GM23338 (cell line): ENCODE data around the gene POLR2F. TPM values are rescaled to one million over a fixed set of nuclear protein-coding genes. Genes with fewer than 3 reads are reported as not detected.

ENCODE experiments used
- CREB1 ChIP-seq: fragments of 250-450 bp; sonication (Bioruptor Pico); IDR thresholded peaks from 2 replicates; pipeline ENCODE4 v1.5.0; 2020; ENCODE audit warnings: low read depth, mild to moderate bottlenecking, moderate library complexity
- CTCF ChIP-seq, 2 experiments: fragments of 200-600 bp in 1 of 2; sonication (generic) in 1 of 2; conservative IDR thresholded peaks; 2 replicates each; pipeline versions ENCODE4 v1.5.1 to v1.6.1; 2016 to 2017; ENCODE audit warnings: antibody characterized with exemption in 2 of 2, low read depth in 2 of 2, mild to moderate bottlenecking in 2 of 2, moderate library complexity in 1 of 2
- EZH2 ChIP-seq: fragments of 200-600 bp; sonication (generic); IDR thresholded peaks from one replicate; pipeline ENCODE4 v1.8.0; 2017; ENCODE audit warnings: antibody characterized with exemption, mild to moderate bottlenecking, low read depth; ENCODE audit not compliant: unreplicated experiment
- EZH2phosphoT487 ChIP-seq: fragments of 200-600 bp; sonication (generic); IDR thresholded peaks from one replicate; pipeline ENCODE4 v1.8.1; 2018; ENCODE audit warnings: antibody characterized with exemption; ENCODE audit not compliant: unreplicated experiment
- NANOG ChIP-seq: IDR thresholded peaks from 2 replicates; pipeline ENCODE4 v1.6.1; 2016; ENCODE audit warnings: antibody characterized with exemption, borderline replicate concordance
- POLR2AphosphoS5 ChIP-seq: IDR thresholded peaks from 2 replicates; pipeline ENCODE4 v1.6.1; 2016; ENCODE audit warnings: antibody characterized with exemption, low read depth
- ZNF114 ChIP-seq: fragments of 250-450 bp; sonication (Bioruptor Pico); IDR thresholded peaks from 2 replicates; pipeline ENCODE4 v1.5.0; 2020; ENCODE audit warnings: mild to moderate bottlenecking, moderate library complexity
- ZNF331 ChIP-seq: fragments of 250-450 bp; sonication (Bioruptor Pico); IDR thresholded peaks from 2 replicates; pipeline ENCODE4 v1.5.0; 2020; ENCODE audit warnings: low read depth, mild to moderate bottlenecking, moderate library complexity
- ZNF462 ChIP-seq: fragments of 250-450 bp; sonication (Bioruptor Pico); IDR thresholded peaks from 2 replicates; pipeline ENCODE4 v1.5.0; 2020; ENCODE audit warnings: mild to moderate bottlenecking, moderate library complexity
- polyA plus RNA-seq: library from polyadenylated mRNA; unstranded; fragments of >200 nt; fragmentation: Nextera tagmentation; extraction: Ambion mirVana; gene quantifications from 2 replicates; pipeline ENCODE4 v1.2.1, GENCODE V29; 2016
- total RNA-seq: library from RNA; depleted of rRNA; stranded (reverse); fragments of >200 nt; shearing (Covaris generic); gene quantifications from 2 replicates; pipeline ENCODE4 v1.2.3, GENCODE V29; 2014

POLR2F gene
- total and polyA plus RNA-seq, 2 experiments from 2014 or later: 144 to 429 TPM

GRCh38 chr22:38009000-38009806 is 55.7 kb downstream of the POLR2F start (continued):
- no peak for TF ChIP-seq ZNF462 (CRISPR knock-in tag)
- TF ChIP-seq CREB1: no peak
- TF ChIP-seq ZNF331 (CRISPR knock-in tag): no peak
- no peak for TF ChIP-seq ZNF114 (CRISPR knock-in tag)
- TF ChIP-seq NANOG: no peak
- TF ChIP-seq EZH2phosphoT487: no peak
- no peak for TF ChIP-seq CTCF (conservative IDR thresholded peaks at IDR 0.05; ENCODE audit: low read depth in 2 of 2)
- TF ChIP-seq EZH2: no peak
- TF ChIP-seq POLR2AphosphoS5: no peak
